ENCODE measurements around the gene MRO. TPM values are rescaled to one million over a fixed set of nuclear protein-coding genes. Genes with fewer than 3 reads are reported as not detected.

The MRO gene
- total and polyA plus RNA-seq, 10 of the 15 experiments (the other 5 are each of a cell fraction or from before 2014, with no cell fraction given): 0.11 to 0.18 TPM; not detected in 8

DNA sequence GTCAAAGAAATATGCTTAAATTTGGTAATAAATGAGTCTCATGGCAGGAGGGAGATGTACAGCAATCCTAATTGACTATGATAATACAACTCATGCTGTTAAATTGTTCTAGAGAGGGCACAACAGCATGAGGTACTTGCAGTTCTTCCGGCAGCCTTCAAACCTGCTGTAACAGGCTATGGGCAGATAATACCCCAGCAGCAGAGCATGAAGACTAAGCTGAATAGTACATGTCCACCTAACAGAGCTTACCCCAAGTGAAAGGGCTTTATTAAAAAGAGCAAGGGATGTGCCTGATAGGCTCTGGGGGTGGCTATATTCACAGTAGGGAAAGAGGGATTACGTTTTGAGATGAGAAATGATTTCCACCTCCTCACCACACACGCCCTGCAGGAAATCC lies 28.9 kb downstream of the MRO start:
- peaks cover 0 to 2% of the 10 kb centered on the region in 2 experiments; a peak in 2 of 4 replicates for H3K27me3 ChIP-seq (replicated peaks in 1 of 2; ENCODE audit: control insufficient read depth in 2 of 2, insufficient read depth in 2 of 2, low read length in 1 of 2)
- FAIRE-seq (no peak), DNase-seq (ENCODE audit: low read depth, low spot score) (no peak), ATAC-seq (no peak)
- no TSS peak for BruUV-seq (replicated peaks)
- H3K4me1 ChIP-seq (ENCODE audit: control insufficient read depth, insufficient read depth, low read length): no peaks in the 10 kb centered on the region
- ChIA-PET POLR2A (no interaction called here), SMC1A (ENCODE audit: uncharacterized antibody, unreplicated experiment) (no interaction called here), CTCF (no interaction called here), RAD21 (ENCODE audit: unreplicated experiment) (no interaction called here)
- H3K4me3 ChIP-seq: no peak overlapping the region
- H4K20me1 ChIP-seq (ENCODE audit: control insufficient read depth, insufficient read depth): no peaks in the 10 kb centered on the region
- H3K79me2 ChIP-seq (ENCODE audit: control insufficient read depth, insufficient read depth, low read length): no peaks in the 10 kb centered on the region
- H2AFZ ChIP-seq (ENCODE audit: control insufficient read depth, low read depth, low read length): no peak overlapping the region
- intact Hi-C loops (cut with micrococcal nuclease; ENCODE audit: unreplicated experiment) (no loop called here), in situ Hi-C loops (cut with MboI) (no loop called here)
- H3K27ac ChIP-seq (ENCODE audit: control insufficient read depth, insufficient read depth): no peak overlapping the region
- no peak overlapping the region for H3K4me2 ChIP-seq (ENCODE audit: control insufficient read depth, insufficient read depth)
- 33% methylated on average over 3 of the region's 3 CpGs for WGBS (ENCODE audit: insufficient coverage, insufficient replicate concordance, low lambda C conversion rate, missing lambda C conversion rate)
- no peaks in the 10 kb centered on the region for H3K36me3 ChIP-seq (ENCODE audit: control insufficient read depth in 2 of 2, insufficient read depth in 2 of 2, low read length in 1 of 2)
- no peak for TF ChIP-seq ASH2L (IDR thresholded peaks at IDR 0.05; ENCODE audit: borderline replicate concordance, low read depth)
- no peak for TF ChIP-seq ZNF384 (IDR thresholded peaks at IDR 0.05; ENCODE audit: borderline replicate concordance, low read depth, low read length)
- no peak for TF ChIP-seq JUNB (IDR thresholded peaks at IDR 0.05)
- no peak for TF ChIP-seq TCF3 (IDR thresholded peaks at IDR 0.05; ENCODE audit: borderline replicate concordance, insufficient read depth, low read depth, low read length)
- TF ChIP-seq CTCF (IDR thresholded peaks at IDR 0.05 in 2 of 3, conservative IDR thresholded peaks at IDR 0.05 in 1 of 3; ENCODE audit: control insufficient read depth in 2 of 3, extremely low read depth in 1 of 3, insufficient read depth in 1 of 3, low read depth in 3 of 3, low read length in 3 of 3): no peak
- TF ChIP-seq HDAC2 (IDR thresholded peaks at IDR 0.05): no peak
- TF ChIP-seq RELA (IDR thresholded peaks at IDR 0.05; ENCODE audit: borderline replicate concordance, partially characterized antibody): no peak
- TF ChIP-seq CREM (IDR thresholded peaks at IDR 0.05; ENCODE audit: low read depth): no peak
- TF ChIP-seq SUZ12 (IDR thresholded peaks at IDR 0.05; ENCODE audit: unreplicated experiment): no peak
- TF ChIP-seq GABPA (IDR thresholded peaks at IDR 0.05; ENCODE audit: low read depth): no peak
- no peak for TF ChIP-seq ZBED1 (IDR thresholded peaks at IDR 0.05; ENCODE audit: borderline replicate concordance)
- no peak for TF ChIP-seq TCF7 (IDR thresholded peaks at IDR 0.05; ENCODE audit: borderline replicate concordance)
- TF ChIP-seq CREB1 (IDR thresholded peaks at IDR 0.05; ENCODE audit: low read depth): no peak
- TF ChIP-seq ZNF274 (IDR thresholded peaks at IDR 0.05; ENCODE audit: insufficient read depth, insufficient read length): no peak
- TF ChIP-seq RBBP5 (conservative IDR thresholded peaks at IDR 0.05): no peak
- H3K9ac ChIP-seq (ENCODE audit: control insufficient read depth, insufficient read depth, low read length): no peak overlapping the region
- no peaks in the 10 kb centered on the region for H3K9me3 ChIP-seq (replicated peaks; ENCODE audit: control insufficient read depth, insufficient read depth, low read length)
